ENCODE data around the gene AJAP1.
"Not testable (repeated sequence)": the region's sequence is repeated elsewhere in the genome, so short reads cannot be mapped to it uniquely, and the experiment has no call there.

The AJAP1 gene

GRCh38 chr1:4615138-4615470, 39.3 kb upstream of the AJAP1 start:
- no peak for DNase-seq (ENCODE audit: low read depth)
- TF ChIP-seq CTCF (conservative IDR thresholded peaks at IDR 0.05; ENCODE audit: low read length) = no peak
- no peak overlapping the region for H3K4me3 ChIP-seq (ENCODE audit: low read length)

- no peak for DNase-seq (ENCODE audit: low read depth)
- H3K4me3 ChIP-seq (ENCODE audit: low read length) = no peak overlapping the region
- no peak for TF ChIP-seq CTCF (conservative IDR thresholded peaks at IDR 0.05; ENCODE audit: low read length)
These were observed 38.9 kb upstream of the AJAP1 start for GRCh38 chr1:4615501-4615900.

- DNase-seq (ENCODE audit: low read depth) = no peak
- TF ChIP-seq CTCF (conservative IDR thresholded peaks at IDR 0.05; ENCODE audit: low read length) = no peak
These were observed 37.5 kb upstream of the AJAP1 start for GRCh38 chr1:4616831-4617465.

GRCh38 chr1:4617506-4617905, 36.9 kb upstream of the AJAP1 start:
- no peak overlapping the region for H3K4me3 ChIP-seq (ENCODE audit: low read length)
- no peak for DNase-seq (ENCODE audit: low read depth)

More at GRCh38 chr1:4616831-4617465, 37.5 kb upstream of the AJAP1 start:
- no peak overlapping the region for H3K4me3 ChIP-seq (ENCODE audit: low read length)

GRCh38 chr1:4618827-4619226, 35.6 kb upstream of the AJAP1 start:
- DNase-seq (ENCODE audit: low read depth); H3K4me3 ChIP-seq (ENCODE audit: low read length): not testable (repeated sequence)

More at GRCh38 chr1:4617506-4617905, 36.9 kb upstream of the AJAP1 start:
- no peak for TF ChIP-seq CTCF (conservative IDR thresholded peaks at IDR 0.05; ENCODE audit: low read length)

- DNase-seq (ENCODE audit: low read depth) = no peak
- no peak overlapping the region for H3K4me3 ChIP-seq (ENCODE audit: low read length)
- TF ChIP-seq CTCF (conservative IDR thresholded peaks at IDR 0.05; ENCODE audit: low read length) = no peak
These were observed 32.8 kb upstream of the AJAP1 start for GRCh38 chr1:4621646-4622045.

- TF ChIP-seq CTCF (conservative IDR thresholded peaks at IDR 0.05; ENCODE audit: low read length) = no peak
- DNase-seq (ENCODE audit: low read depth) = no peak
- no peak overlapping the region for H3K4me3 ChIP-seq (ENCODE audit: low read length)
These were observed 31.6 kb upstream of the AJAP1 start for GRCh38 chr1:4622821-4623220.
